ENCODE data around the gene ZNF688. TPM values are rescaled to one million over a fixed set of nuclear protein-coding genes. Genes with fewer than 3 reads are reported as not detected.
A peak's percentile ranks its signal among the peaks of the same experiment; 100 is the strongest.
"Not testable (repeated sequence)": the region's sequence is repeated elsewhere in the genome, so short reads cannot be mapped to it uniquely, and the experiment has no call there.

Gene ZNF688
- total and polyA plus RNA-seq, 2 experiments from 2014 or later, result 9.8 to 21.0 TPM

DNA sequence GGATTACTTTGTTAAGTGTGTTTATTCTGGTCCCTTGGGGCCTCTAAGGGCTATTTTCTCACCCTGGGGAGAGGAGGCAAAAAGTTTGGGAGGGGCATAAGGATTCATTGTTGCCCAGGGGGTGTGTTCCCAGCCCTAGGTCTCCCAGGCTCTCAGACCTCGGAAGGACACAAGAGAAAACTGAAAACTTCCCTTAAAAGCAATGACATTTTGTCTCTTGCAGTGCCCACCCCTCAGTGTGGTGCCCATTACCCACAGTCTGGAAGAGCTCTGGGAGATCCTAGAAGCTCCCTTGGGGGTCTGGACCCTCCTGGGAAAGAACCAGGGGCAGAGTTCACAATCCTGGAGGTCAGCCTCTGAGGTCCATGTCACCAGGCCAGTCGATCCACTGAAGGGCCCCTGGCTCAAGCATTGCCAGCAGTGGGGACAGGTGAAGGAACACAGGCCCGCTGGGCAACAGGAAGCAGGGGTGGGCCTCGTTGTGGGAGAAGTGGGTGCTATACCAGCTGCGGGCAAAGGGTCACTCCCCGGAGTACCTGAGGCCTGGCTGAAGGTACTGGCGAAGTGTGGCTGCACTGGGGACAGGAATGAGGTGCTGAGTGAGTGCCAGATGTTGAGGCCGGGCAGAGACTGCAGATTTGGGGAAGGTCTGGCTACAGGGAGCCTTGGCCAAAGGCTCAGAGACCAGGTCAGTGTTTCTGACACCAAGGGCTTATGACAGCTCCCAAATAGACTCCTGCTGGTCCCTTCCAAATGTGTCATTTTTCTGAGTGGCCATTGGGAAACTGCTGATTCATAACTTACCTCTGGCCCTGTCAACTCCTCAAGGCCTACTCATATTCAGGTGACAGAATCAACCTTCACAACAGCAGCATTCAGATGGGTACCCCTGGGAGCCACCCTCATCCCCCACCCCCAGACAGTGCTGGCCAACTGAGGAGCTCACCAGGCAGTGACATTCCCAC is 32.2 kb downstream of the ZNF688 start:
- Histone ChIP-seq H3K27me3 (no peaks in the 10 kb centered on the region), H3K9me2 (replicated peaks; ENCODE audit: insufficient read depth) (no peaks in the 10 kb centered on the region), H3K79me2 (peaks cover 32% of the 10 kb centered on the region), H3K4me1 (ENCODE audit: insufficient read depth) (peaks cover 37% of the 10 kb centered on the region), H2AFZ (no peak overlapping the region), H3K4me3 (no peak overlapping the region), H4K20me1 (ENCODE audit: insufficient read depth, poor library complexity, severe bottlenecking) (no peaks in the 10 kb centered on the region), H3K9me3 (ENCODE audit: low read depth) (no peaks in the 10 kb centered on the region), H3K4me2 (no peak overlapping the region), H3K36me3 (replicated peaks; ENCODE audit: insufficient read depth, low read depth) (no peaks in the 10 kb centered on the region), H3K27ac (peak overlapping the region; percentile 99)
- 85% methylated on average over 8 of the region's 8 CpGs for WGBS (ENCODE audit: low lambda C conversion rate, missing lambda C conversion rate)
- TF ChIP-seq EZH2 (IDR thresholded peaks at IDR 0.05; ENCODE audit: borderline replicate concordance), result no peak
- no peak for TF ChIP-seq EZH2phosphoT487 (IDR thresholded peaks at IDR 0.05; ENCODE audit: low read depth, severe bottlenecking, unreplicated experiment)
- TF ChIP-seq CTCF (IDR thresholded peaks at IDR 0.05; ENCODE audit: poor library complexity), result no peak
- no peak for DNase-seq (ENCODE audit: low spot score)

DNA sequence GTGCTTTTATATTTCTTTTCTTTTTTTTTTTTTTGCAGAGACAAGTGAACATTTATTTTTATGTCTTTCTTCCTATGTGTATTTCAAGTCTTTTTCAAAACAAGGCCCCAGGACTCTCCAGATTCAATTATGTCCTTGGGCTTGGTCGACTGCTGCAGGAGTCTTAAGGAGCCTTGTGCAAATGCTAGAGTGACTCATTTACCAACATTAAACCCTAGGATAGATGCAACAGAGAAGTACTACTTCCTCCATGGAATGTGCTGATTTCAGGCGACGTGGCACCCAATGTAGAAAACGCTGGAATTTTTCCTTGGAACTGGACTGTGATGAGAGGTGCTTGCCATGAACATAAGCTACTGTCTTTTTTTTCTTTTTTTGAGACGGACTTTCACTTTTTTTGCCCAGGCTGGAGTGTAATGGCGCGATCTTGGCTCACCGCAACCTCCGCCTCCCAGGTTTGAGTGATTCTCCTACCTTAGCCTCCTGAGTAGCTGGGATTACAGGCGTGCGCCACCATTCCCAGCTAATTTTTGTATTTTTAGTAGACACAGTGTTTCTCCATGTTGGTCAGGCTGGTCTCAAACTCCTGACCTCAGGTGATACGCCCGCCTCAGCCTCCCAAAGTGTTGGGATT is 35.0 kb downstream of the ZNF688 start:
- DNase-seq (ENCODE audit: low spot score); H3K9me2 ChIP-seq (replicated peaks; ENCODE audit: insufficient read depth); H4K20me1 ChIP-seq (ENCODE audit: insufficient read depth, poor library complexity, severe bottlenecking); H2AFZ ChIP-seq; H3K36me3 ChIP-seq (replicated peaks; ENCODE audit: insufficient read depth, low read depth); H3K9me3 ChIP-seq (ENCODE audit: low read depth); H3K27me3 ChIP-seq: not testable (repeated sequence)
- peaks cover 40% of the 10 kb centered on the region for H3K79me2 ChIP-seq
- peak overlapping the region; percentile 53 for H3K4me3 ChIP-seq
- H3K4me2 ChIP-seq, result peak overlapping the region; percentile 81
- peak overlapping the region; percentile 97 for H3K27ac ChIP-seq
- WGBS (ENCODE audit: low lambda C conversion rate, missing lambda C conversion rate), result 87% methylated on average over 12 of the region's 13 CpGs
- H3K4me1 ChIP-seq (ENCODE audit: insufficient read depth), result peaks cover 28% of the 10 kb centered on the region

GRCh38 chr16:30535777-30536190 is 35.7 kb downstream of the ZNF688 start:
- H4K20me1 ChIP-seq (ENCODE audit: insufficient read depth, poor library complexity, severe bottlenecking), result no peaks in the 10 kb centered on the region
- no peaks in the 10 kb centered on the region for H3K36me3 ChIP-seq (replicated peaks; ENCODE audit: insufficient read depth, low read depth)
- no peaks in the 10 kb centered on the region for H3K27me3 ChIP-seq
- H3K9me3 ChIP-seq (ENCODE audit: low read depth), result no peaks in the 10 kb centered on the region
- H2AFZ ChIP-seq, result peak overlapping the region; percentile 78
- peak overlapping the region; percentile 81 for H3K4me2 ChIP-seq
- DNase-seq (ENCODE audit: low spot score), result peak; percentile 87
- 39% methylated on average over 12 of the region's 12 CpGs for WGBS (ENCODE audit: low lambda C conversion rate, missing lambda C conversion rate)
- H3K79me2 ChIP-seq, result peaks cover 42% of the 10 kb centered on the region
- H3K9me2 ChIP-seq (replicated peaks; ENCODE audit: insufficient read depth), result no peaks in the 10 kb centered on the region
- peaks cover 26% of the 10 kb centered on the region for H3K4me1 ChIP-seq (ENCODE audit: insufficient read depth)
- peak overlapping the region; percentile 97 for H3K27ac ChIP-seq
- TF ChIP-seq EZH2phosphoT487 (IDR thresholded peaks at IDR 0.05; ENCODE audit: low read depth, severe bottlenecking, unreplicated experiment) (no peak), CTCF (IDR thresholded peaks at IDR 0.05; ENCODE audit: poor library complexity) (peak; percentile 55), EZH2 (IDR thresholded peaks at IDR 0.05; ENCODE audit: borderline replicate concordance) (no peak)
- peak overlapping the region; percentile 53 for H3K4me3 ChIP-seq
